ENCODE results near the gene DOCK2. TPM values are rescaled to one million over a fixed set of nuclear protein-coding genes. Genes with fewer than 3 reads are reported as not detected.

The DOCK2 gene
- polyA plus RNA-seq, 1 donor (not counting 4 experiments of a cell fraction or from before 2014, with no cell fraction given): 0.21 TPM

DNA sequence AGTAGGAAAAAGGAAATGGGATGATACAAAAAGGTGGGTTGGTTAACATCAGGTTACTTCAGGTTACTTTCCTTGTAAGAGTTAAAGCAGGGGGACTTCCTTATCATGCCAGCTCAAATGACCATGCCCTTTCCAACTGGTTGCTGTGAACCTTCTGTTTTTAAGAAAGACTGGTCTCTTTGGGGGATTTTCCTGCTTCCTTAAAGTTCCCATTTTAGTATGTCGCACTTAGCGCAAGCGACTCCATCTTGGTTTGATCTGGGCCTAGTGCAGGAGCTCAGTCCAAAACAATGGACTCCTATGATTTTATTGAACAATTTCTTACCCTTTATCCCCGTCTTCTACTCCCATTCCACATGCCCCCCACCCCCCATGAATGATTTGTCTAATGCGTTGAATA lies 173.4 kb downstream of the DOCK2 start:
- Histone ChIP-seq H3K4me2 (ENCODE audit: control insufficient read depth, extremely low read depth, insufficient read depth, low read depth, low read length) (no peak overlapping the region), H3K79me2 (ENCODE audit: control insufficient read depth, insufficient read depth, low read length) (no peaks in the 10 kb centered on the region), H3K4me1 (ENCODE audit: control insufficient read depth, extremely low read depth, insufficient read depth, low read length) (no peaks in the 10 kb centered on the region), H3K9me3 (ENCODE audit: control insufficient read depth, low read depth, low read length) (no peaks in the 10 kb centered on the region), H2AFZ (ENCODE audit: control insufficient read depth, low read length) (no peak overlapping the region), H3K27ac (ENCODE audit: control insufficient read depth, insufficient read depth, low read length) (no peak overlapping the region), H3K4me3 (ENCODE audit: control insufficient read depth in 2 of 3, extremely low read depth in 1 of 3, insufficient read depth in 2 of 3, low read depth in 1 of 3, low read length in 3 of 3) (no peak overlapping the region), H3K27me3 (ENCODE audit: control insufficient read depth, extremely low read depth, insufficient read depth, low read length) (peaks cover 7% of the 10 kb centered on the region), H3K36me3 (ENCODE audit: control insufficient read depth in 2 of 2, extremely low read depth in 1 of 2, insufficient read depth in 2 of 2, low read length in 2 of 2) (no peaks in the 10 kb centered on the region), H3K9ac (ENCODE audit: control insufficient read depth, extremely low read depth, insufficient read depth, low read length) (no peak overlapping the region), H3K9me1 (ENCODE audit: control insufficient read depth, extremely low read depth, insufficient read depth, low read length) (no peaks in the 10 kb centered on the region), H4K20me1 (ENCODE audit: control insufficient read depth, extremely low read depth, insufficient read depth, low read length) (no peaks in the 10 kb centered on the region)
- DNase-seq (ENCODE audit: low read depth, low spot score) (no peak), FAIRE-seq (no peak)
- TF ChIP-seq, protein P1, sequence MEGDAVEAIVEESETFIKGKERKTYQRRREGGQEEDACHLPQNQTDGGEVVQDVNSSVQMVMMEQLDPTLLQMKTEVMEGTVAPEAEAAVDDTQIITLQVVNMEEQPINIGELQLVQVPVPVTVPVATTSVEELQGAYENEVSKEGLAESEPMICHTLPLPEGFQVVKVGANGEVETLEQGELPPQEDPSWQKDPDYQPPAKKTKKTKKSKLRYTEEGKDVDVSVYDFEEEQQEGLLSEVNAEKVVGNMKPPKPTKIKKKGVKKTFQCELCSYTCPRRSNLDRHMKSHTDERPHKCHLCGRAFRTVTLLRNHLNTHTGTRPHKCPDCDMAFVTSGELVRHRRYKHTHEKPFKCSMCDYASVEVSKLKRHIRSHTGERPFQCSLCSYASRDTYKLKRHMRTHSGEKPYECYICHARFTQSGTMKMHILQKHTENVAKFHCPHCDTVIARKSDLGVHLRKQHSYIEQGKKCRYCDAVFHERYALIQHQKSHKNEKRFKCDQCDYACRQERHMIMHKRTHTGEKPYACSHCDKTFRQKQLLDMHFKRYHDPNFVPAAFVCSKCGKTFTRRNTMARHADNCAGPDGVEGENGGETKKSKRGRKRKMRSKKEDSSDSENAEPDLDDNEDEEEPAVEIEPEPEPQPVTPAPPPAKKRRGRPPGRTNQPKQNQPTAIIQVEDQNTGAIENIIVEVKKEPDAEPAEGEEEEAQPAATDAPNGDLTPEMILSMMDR (optimal IDR thresholded peaks at IDR 0.05 in 1 of 3, IDR thresholded peaks at IDR 0.05 in 1 of 3, conservative IDR thresholded peaks at IDR 0.05 in 1 of 3; ENCODE audit: extremely low read depth in 1 of 3, insufficient read depth in 2 of 3, low read length in 3 of 3): no peak
- no peak for TF ChIP-seq EZH2 (IDR thresholded peaks at IDR 0.05; ENCODE audit: low read length)
- dilution Hi-C loops (cut with MboI; ENCODE audit: extremely low pct_ligation_motif_present, low sequenced_read_pairs): no loop called here

DNA sequence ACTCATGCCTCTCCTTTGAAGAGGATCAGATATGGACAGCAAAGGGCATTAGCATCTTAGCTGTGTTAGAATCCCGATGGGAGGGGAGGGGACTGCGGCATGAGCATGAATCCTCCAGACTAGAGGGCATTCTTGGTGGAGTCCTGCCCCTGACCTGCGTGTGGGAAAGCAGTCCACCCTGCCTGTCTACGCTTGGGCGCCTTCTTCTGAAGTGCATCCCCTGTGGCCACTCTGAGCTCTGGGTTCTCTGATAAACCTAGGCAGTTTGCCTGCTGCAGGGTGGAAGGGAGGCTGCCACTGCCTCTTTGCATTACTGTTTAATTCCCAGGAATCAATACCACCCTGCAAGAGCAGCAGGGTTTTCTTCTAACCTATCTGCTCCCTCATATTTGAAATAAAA lies 173.9 kb downstream of the DOCK2 start:
- Histone ChIP-seq H3K9ac (ENCODE audit: control insufficient read depth, extremely low read depth, insufficient read depth, low read length) (no peak overlapping the region), H3K4me1 (ENCODE audit: control insufficient read depth, extremely low read depth, insufficient read depth, low read length) (no peaks in the 10 kb centered on the region), H3K79me2 (ENCODE audit: control insufficient read depth, insufficient read depth, low read length) (no peaks in the 10 kb centered on the region), H3K9me3 (ENCODE audit: control insufficient read depth, low read depth, low read length) (no peaks in the 10 kb centered on the region), H3K4me2 (ENCODE audit: control insufficient read depth, extremely low read depth, insufficient read depth, low read depth, low read length) (no peak overlapping the region), H3K27me3 (ENCODE audit: control insufficient read depth, extremely low read depth, insufficient read depth, low read length) (peaks cover 7% of the 10 kb centered on the region), H3K4me3 (ENCODE audit: control insufficient read depth in 2 of 3, extremely low read depth in 1 of 3, insufficient read depth in 2 of 3, low read depth in 1 of 3, low read length in 3 of 3) (no peak overlapping the region), H3K9me1 (ENCODE audit: control insufficient read depth, extremely low read depth, insufficient read depth, low read length) (no peaks in the 10 kb centered on the region), H3K27ac (ENCODE audit: control insufficient read depth, insufficient read depth, low read length) (no peak overlapping the region), H2AFZ (ENCODE audit: control insufficient read depth, low read length) (no peak overlapping the region), H4K20me1 (ENCODE audit: control insufficient read depth, extremely low read depth, insufficient read depth, low read length) (no peaks in the 10 kb centered on the region), H3K36me3 (ENCODE audit: control insufficient read depth in 2 of 2, extremely low read depth in 1 of 2, insufficient read depth in 2 of 2, low read length in 2 of 2) (no peaks in the 10 kb centered on the region)
- FAIRE-seq (no peak), DNase-seq (ENCODE audit: low read depth, low spot score) (no peak)
- no peak for TF ChIP-seq EZH2 (IDR thresholded peaks at IDR 0.05; ENCODE audit: low read length)
- TF ChIP-seq, protein P1 (optimal IDR thresholded peaks at IDR 0.05 in 1 of 3, IDR thresholded peaks at IDR 0.05 in 1 of 3, conservative IDR thresholded peaks at IDR 0.05 in 1 of 3; ENCODE audit: extremely low read depth in 1 of 3, insufficient read depth in 2 of 3, low read length in 3 of 3): no peak
- dilution Hi-C loops (cut with MboI; ENCODE audit: extremely low pct_ligation_motif_present, low sequenced_read_pairs): no loop called here

Measured in keratinocyte (primary cell).